H1 (cell line): ENCODE measurements around the gene SSTR5. TPM values are rescaled to one million over a fixed set of nuclear protein-coding genes. Genes with fewer than 3 reads are reported as not detected.

Experiments used
- polyA plus RNA-seq, 7 experiments: library from polyadenylated mRNA; depleted of rRNA in 3 of 7; stranded (reverse) in 5 of 7; unstranded in 2 of 7; fragments of >200 nt in 5 of 7; fragments of 200-250 nt in 2 of 7; gene quantifications; 1 replicate in 5 of 7; 2 replicates in 1 of 7; 4 replicates in 1 of 7; pipeline versions ENCODE4 v1.2.1 to v1.2.3, GENCODE V29; 2011 to 2013; ENCODE audit warnings: missing spikeins in 2 of 7, mixed read lengths in 2 of 7
- total RNA-seq: library from RNA; stranded (reverse); fragmentation: NEBNext Ultra II Directional; extraction: Animal tissue kit (Norgen Biotek cat#: 25700); gene quantifications from 2 replicates; pipeline ENCODE4 v1.2.1, GENCODE V29; 2021
- TF ChIP-seq, protein P1 (sequence below): fragments of 300-600 bp; sonication (generic); IDR thresholded peaks from 2 replicates; pipeline ENCODE4 v1.7.1; 2012; ENCODE audit warnings: low read length, moderate library complexity, mild to moderate bottlenecking, inconsistent platforms; ENCODE audit not compliant: insufficient replicate concordance

The SSTR5 gene
- total and polyA plus RNA-seq, 2 of the 8 experiments (the other 6 are each of a cell fraction or from before 2014, with no cell fraction given): 0.56 to 0.60 TPM

GRCh38 chr16:1074379-1074649, 1.8 kb downstream of the SSTR5 start (continued):
- TF ChIP-seq, protein P1, sequence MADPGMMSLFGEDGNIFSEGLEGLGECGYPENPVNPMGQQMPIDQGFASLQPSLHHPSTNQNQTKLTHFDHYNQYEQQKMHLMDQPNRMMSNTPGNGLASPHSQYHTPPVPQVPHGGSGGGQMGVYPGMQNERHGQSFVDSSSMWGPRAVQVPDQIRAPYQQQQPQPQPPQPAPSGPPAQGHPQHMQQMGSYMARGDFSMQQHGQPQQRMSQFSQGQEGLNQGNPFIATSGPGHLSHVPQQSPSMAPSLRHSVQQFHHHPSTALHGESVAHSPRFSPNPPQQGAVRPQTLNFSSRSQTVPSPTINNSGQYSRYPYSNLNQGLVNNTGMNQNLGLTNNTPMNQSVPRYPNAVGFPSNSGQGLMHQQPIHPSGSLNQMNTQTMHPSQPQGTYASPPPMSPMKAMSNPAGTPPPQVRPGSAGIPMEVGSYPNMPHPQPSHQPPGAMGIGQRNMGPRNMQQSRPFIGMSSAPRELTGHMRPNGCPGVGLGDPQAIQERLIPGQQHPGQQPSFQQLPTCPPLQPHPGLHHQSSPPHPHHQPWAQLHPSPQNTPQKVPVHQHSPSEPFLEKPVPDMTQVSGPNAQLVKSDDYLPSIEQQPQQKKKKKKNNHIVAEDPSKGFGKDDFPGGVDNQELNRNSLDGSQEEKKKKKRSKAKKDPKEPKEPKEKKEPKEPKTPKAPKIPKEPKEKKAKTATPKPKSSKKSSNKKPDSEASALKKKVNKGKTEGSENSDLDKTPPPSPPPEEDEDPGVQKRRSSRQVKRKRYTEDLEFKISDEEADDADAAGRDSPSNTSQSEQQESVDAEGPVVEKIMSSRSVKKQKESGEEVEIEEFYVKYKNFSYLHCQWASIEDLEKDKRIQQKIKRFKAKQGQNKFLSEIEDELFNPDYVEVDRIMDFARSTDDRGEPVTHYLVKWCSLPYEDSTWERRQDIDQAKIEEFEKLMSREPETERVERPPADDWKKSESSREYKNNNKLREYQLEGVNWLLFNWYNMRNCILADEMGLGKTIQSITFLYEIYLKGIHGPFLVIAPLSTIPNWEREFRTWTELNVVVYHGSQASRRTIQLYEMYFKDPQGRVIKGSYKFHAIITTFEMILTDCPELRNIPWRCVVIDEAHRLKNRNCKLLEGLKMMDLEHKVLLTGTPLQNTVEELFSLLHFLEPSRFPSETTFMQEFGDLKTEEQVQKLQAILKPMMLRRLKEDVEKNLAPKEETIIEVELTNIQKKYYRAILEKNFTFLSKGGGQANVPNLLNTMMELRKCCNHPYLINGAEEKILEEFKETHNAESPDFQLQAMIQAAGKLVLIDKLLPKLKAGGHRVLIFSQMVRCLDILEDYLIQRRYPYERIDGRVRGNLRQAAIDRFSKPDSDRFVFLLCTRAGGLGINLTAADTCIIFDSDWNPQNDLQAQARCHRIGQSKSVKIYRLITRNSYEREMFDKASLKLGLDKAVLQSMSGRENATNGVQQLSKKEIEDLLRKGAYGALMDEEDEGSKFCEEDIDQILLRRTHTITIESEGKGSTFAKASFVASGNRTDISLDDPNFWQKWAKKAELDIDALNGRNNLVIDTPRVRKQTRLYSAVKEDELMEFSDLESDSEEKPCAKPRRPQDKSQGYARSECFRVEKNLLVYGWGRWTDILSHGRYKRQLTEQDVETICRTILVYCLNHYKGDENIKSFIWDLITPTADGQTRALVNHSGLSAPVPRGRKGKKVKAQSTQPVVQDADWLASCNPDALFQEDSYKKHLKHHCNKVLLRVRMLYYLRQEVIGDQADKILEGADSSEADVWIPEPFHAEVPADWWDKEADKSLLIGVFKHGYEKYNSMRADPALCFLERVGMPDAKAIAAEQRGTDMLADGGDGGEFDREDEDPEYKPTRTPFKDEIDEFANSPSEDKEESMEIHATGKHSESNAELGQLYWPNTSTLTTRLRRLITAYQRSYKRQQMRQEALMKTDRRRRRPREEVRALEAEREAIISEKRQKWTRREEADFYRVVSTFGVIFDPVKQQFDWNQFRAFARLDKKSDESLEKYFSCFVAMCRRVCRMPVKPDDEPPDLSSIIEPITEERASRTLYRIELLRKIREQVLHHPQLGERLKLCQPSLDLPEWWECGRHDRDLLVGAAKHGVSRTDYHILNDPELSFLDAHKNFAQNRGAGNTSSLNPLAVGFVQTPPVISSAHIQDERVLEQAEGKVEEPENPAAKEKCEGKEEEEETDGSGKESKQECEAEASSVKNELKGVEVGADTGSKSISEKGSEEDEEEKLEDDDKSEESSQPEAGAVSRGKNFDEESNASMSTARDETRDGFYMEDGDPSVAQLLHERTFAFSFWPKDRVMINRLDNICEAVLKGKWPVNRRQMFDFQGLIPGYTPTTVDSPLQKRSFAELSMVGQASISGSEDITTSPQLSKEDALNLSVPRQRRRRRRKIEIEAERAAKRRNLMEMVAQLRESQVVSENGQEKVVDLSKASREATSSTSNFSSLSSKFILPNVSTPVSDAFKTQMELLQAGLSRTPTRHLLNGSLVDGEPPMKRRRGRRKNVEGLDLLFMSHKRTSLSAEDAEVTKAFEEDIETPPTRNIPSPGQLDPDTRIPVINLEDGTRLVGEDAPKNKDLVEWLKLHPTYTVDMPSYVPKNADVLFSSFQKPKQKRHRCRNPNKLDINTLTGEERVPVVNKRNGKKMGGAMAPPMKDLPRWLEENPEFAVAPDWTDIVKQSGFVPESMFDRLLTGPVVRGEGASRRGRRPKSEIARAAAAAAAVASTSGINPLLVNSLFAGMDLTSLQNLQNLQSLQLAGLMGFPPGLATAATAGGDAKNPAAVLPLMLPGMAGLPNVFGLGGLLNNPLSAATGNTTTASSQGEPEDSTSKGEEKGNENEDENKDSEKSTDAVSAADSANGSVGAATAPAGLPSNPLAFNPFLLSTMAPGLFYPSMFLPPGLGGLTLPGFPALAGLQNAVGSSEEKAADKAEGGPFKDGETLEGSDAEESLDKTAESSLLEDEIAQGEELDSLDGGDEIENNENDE: no peak
